ENCODE data around the gene DTX1.

DTX1 gene

DNA sequence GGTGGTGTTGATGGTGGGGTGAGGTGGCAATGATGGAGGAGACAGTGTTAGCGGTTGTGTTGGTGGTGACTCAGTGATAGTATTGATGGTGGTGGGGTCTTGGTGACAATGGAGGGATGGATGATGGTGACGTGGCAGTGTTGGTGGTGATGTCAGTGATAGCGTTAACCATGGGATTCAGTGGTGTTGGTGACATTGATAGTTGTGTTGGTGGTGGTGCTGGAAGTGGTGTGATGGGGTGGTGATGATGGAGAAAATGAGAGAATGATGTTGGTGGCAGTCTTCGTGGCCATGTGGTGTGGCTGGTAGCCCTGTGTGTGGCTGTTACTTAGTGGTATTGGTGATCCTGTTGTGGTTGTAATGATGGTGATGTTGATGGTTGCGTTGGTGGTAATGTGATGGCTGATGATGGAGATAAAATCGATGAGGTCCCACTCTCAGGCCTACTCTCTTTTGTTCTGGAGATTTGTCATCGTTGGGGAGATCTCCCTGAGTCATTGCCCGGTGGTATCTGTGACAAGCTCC is 2.6 kb downstream of the DTX1 start:
- Histone ChIP-seq H3K27me3 (ENCODE audit: control insufficient read depth, low read length) (no peaks in the 10 kb centered on the region), H3K79me2 (ENCODE audit: control insufficient read depth, low read length) (peaks cover 100% of the 10 kb centered on the region), H3K9me2 (replicated peaks; ENCODE audit: control insufficient read depth, low read length) (no peaks in the 10 kb centered on the region), H4K20me1 (ENCODE audit: control insufficient read depth, insufficient read depth, low read depth, low read length) (no peaks in the 10 kb centered on the region), H3F3A (ENCODE audit: control insufficient read depth, insufficient read depth) (peaks cover 66% of the 10 kb centered on the region), H3K4me1 (ENCODE audit: control insufficient read depth, low read length) (peaks cover 67% of the 10 kb centered on the region), H3K36me3 (ENCODE audit: control insufficient read depth, low read length) (peaks cover 95% of the 10 kb centered on the region), H3K4me3 (ENCODE audit: low read length) (peak overlapping the region; percentile 94), H3K27ac (ENCODE audit: low read depth, low read length) (peak overlapping the region; percentile 99), H3K9me3 (ENCODE audit: control insufficient read depth, insufficient read depth, low read length) (no peaks in the 10 kb centered on the region), H3K4me2 (ENCODE audit: low read length) (peak overlapping the region; percentile 99)
- TF ChIP-seq CTCF (IDR thresholded peaks at IDR 0.05; ENCODE audit: low read depth, low read length, poor library complexity, severe bottlenecking) (no peak), EZH2phosphoT487 (IDR thresholded peaks at IDR 0.05; ENCODE audit: borderline replicate concordance, low read length) (no peak)

DNA sequence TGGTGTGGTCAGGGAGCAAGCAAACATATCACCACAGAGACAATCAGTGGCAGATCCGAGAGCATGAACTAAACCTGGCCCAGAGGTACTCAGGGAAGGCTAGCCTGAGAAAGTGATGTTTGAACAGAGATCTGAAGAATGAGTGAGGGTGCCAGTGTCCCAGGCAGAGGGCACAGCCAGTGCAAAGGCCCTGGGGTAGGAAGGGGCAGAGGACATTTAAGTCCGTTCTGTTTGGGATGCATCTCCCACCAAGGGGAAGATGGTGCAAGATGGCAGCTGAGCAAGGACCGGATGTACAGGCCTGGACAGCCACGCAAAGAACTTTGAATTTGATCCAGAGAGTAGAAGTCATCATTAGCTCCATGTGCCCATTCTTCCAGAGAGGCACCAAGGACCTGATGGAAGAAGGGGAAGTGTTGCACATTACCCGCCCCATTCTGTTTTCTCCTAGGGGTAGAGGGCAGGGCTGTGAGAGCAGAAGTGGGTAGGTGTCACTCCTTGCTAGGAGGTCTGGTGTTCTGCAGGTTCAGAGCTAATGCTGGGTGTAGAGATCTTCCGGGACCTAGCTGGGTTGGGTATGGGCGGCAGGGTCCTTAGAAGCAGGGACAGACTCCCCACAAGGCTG is 3.9 kb downstream of the DTX1 start:
- Histone ChIP-seq H3K9me3 (ENCODE audit: control insufficient read depth, insufficient read depth, low read length) (no peaks in the 10 kb centered on the region), H3K4me1 (ENCODE audit: control insufficient read depth, low read length) (peaks cover 67% of the 10 kb centered on the region), H3K79me2 (ENCODE audit: control insufficient read depth, low read length) (peaks cover 100% of the 10 kb centered on the region), H3K27me3 (ENCODE audit: control insufficient read depth, low read length) (no peaks in the 10 kb centered on the region), H3F3A (ENCODE audit: control insufficient read depth, insufficient read depth) (peaks cover 69% of the 10 kb centered on the region), H3K27ac (ENCODE audit: low read depth, low read length) (peak overlapping the region; percentile 99), H4K20me1 (ENCODE audit: control insufficient read depth, insufficient read depth, low read depth, low read length) (no peaks in the 10 kb centered on the region), H3K9me2 (replicated peaks; ENCODE audit: control insufficient read depth, low read length) (no peaks in the 10 kb centered on the region), H3K4me3 (ENCODE audit: low read length) (peak overlapping the region; percentile 94), H3K36me3 (ENCODE audit: control insufficient read depth, low read length) (peaks cover 96% of the 10 kb centered on the region), H3K4me2 (ENCODE audit: low read length) (peak overlapping the region; percentile 99)
- TF ChIP-seq EZH2phosphoT487 (IDR thresholded peaks at IDR 0.05; ENCODE audit: borderline replicate concordance, low read length) = no peak
- no peak for TF ChIP-seq CTCF (IDR thresholded peaks at IDR 0.05; ENCODE audit: low read depth, low read length, poor library complexity, severe bottlenecking)

- H3K27ac ChIP-seq (ENCODE audit: low read depth, low read length) = peak overlapping the region; percentile 99
- no peaks in the 10 kb centered on the region for H3K9me2 ChIP-seq (replicated peaks; ENCODE audit: control insufficient read depth, low read length)
- H3K27me3 ChIP-seq (ENCODE audit: control insufficient read depth, low read length) = no peaks in the 10 kb centered on the region
- H4K20me1 ChIP-seq (ENCODE audit: control insufficient read depth, insufficient read depth, low read depth, low read length) = no peaks in the 10 kb centered on the region
- peaks cover 75% of the 10 kb centered on the region for H3F3A ChIP-seq (ENCODE audit: control insufficient read depth, insufficient read depth)
- peaks cover 99% of the 10 kb centered on the region for H3K36me3 ChIP-seq (ENCODE audit: control insufficient read depth, low read length)
- TF ChIP-seq EZH2phosphoT487 (IDR thresholded peaks at IDR 0.05; ENCODE audit: borderline replicate concordance, low read length) (no peak), CTCF (IDR thresholded peaks at IDR 0.05; ENCODE audit: low read depth, low read length, poor library complexity, severe bottlenecking) (no peak)
- H3K79me2 ChIP-seq (ENCODE audit: control insufficient read depth, low read length) = peaks cover 100% of the 10 kb centered on the region
- H3K4me2 ChIP-seq (ENCODE audit: low read length) = peak overlapping the region; percentile 99
- H3K4me1 ChIP-seq (ENCODE audit: control insufficient read depth, low read length) = peaks cover 67% of the 10 kb centered on the region
- no peaks in the 10 kb centered on the region for H3K9me3 ChIP-seq (ENCODE audit: control insufficient read depth, insufficient read depth, low read length)
- H3K4me3 ChIP-seq (ENCODE audit: low read length) = peak overlapping the region; percentile 94
Observed at GRCh38 chr12:113061061-113061694, 4.6 kb downstream of the DTX1 start.
